Stomach (tissue), 9 donors: ENCODE data around the gene PMEPA1. TPM values are rescaled to one million over a fixed set of nuclear protein-coding genes. Genes with fewer than 3 reads are reported as not detected.
A peak's percentile ranks its signal among the peaks of the same experiment; 100 is the strongest.

Experiments used
- DNase-seq, 2 donors: peaks; one replicate each; pipeline versions ENCODE4 v3.0.0 to v3.0.0-alpha.2; 2013 to 2019
- H3K27ac ChIP-seq, 5 donors: fragments of 200-600 bp in 4 of 5; sonication (generic) in 4 of 5; one replicate each; pipeline ENCODE4 v1.5.1; 2013 to 2019; ENCODE audit warnings: mild to moderate bottlenecking in 1 of 5, moderate library complexity in 1 of 5
- H3K27me3 ChIP-seq, 3 donors: fragments of 200-600 bp; sonication (generic); one replicate each; pipeline ENCODE4 v1.5.1; 2017 to 2019; ENCODE audit warnings: mixed run types in 1 of 3
- H3K36me3 ChIP-seq, 4 donors: fragments of 200-600 bp; sonication (generic); 1 replicate in 3 of 4; 2 replicates in 1 of 4; pipeline ENCODE4 v1.5.1; 2016 to 2019
- H3K4me1 ChIP-seq, 4 donors: fragments of 200-600 bp; sonication (generic); one replicate each; pipeline ENCODE4 v1.5.1; 2016 to 2019
- H3K4me3 ChIP-seq, 4 donors: fragments of 200-600 bp; sonication (generic) in 3 of 4; one replicate each; pipeline ENCODE4 v1.5.1; 2016 to 2019; ENCODE audit warnings: mild to moderate bottlenecking in 1 of 4
- H3K9me3 ChIP-seq, 4 donors: fragments of 200-600 bp; sonication (generic); one replicate each; pipeline ENCODE4 v1.5.1; 2016 to 2019
- EP300 ChIP-seq: sonication (generic); formaldehyde crosslinking; IDR thresholded peaks from one replicate; pipeline ENCODE4 v1.6.1; 2017; ENCODE audit warnings: antibody characterized with exemption
- POLR2A ChIP-seq, 4 donors: fragments of 450-650 bp; IDR thresholded peaks; one replicate each; pipeline ENCODE4 v1.6.1; 2016; ENCODE audit warnings: antibody characterized with exemption in 4 of 4, control low read depth in 2 of 4, mild to moderate bottlenecking in 1 of 4, moderate library complexity in 1 of 4
- POLR2AphosphoS5 ChIP-seq, 3 donors: sonication (generic); formaldehyde crosslinking; IDR thresholded peaks; one replicate each; pipeline ENCODE4 v1.6.1; 2016; ENCODE audit warnings: antibody characterized with exemption in 3 of 3
- WGBS, 5 donors: extraction: QIAGEN DNeasy Blood & Tissue Kit in 3 of 5; methylation state at CpG; one replicate each; pipeline versions ENCODE4 v1.1.5 to v1.1.7; 2013 to 2018; 5-methylcytosine and 5-hydroxymethylcytosine counted together
- intact Hi-C: fragments of 100-400 bp; cut with DNase I; formaldehyde crosslinking; loops from one replicate; pipeline ENCODE4 v1.15.1; 2023; ENCODE audit warnings: low total_unique reads
- polyA plus RNA-seq, 3 donors: library from polyadenylated mRNA; stranded (reverse); fragments of 200-250 nt; gene quantifications; one replicate each; pipeline ENCODE4 v1.2.3, GENCODE V29; 2013
- total RNA-seq, 5 donors: library from RNA; depleted of rRNA; stranded (reverse); fragments of >200 nt; gene quantifications; one replicate each; pipeline versions ENCODE4 v1.1.0 to v1.2.3, GENCODE V29; 2014 to 2016
- TF ChIP-seq, protein P1 (sequence below), 7 experiments: fragments of 450-650 bp in 4 of 7; fragments of 200-600 bp in 3 of 7; sonication (generic) in 3 of 7; IDR thresholded peaks; one replicate each; pipeline ENCODE4 v1.5.1; 2016 to 2019; ENCODE audit warnings: antibody characterized with exemption in 7 of 7, control low read depth in 2 of 7, mild to moderate bottlenecking in 1 of 7
- donor health status: healthy with polysubstance abuse.
- donor health status: Bipolar disorder and iron deficiency.
- donor health status: healthy.

Gene PMEPA1
- total and polyA plus RNA-seq, 8 donors, result 5.3 to 17.2 (median 8.0) TPM; not detected in 1

DNA sequence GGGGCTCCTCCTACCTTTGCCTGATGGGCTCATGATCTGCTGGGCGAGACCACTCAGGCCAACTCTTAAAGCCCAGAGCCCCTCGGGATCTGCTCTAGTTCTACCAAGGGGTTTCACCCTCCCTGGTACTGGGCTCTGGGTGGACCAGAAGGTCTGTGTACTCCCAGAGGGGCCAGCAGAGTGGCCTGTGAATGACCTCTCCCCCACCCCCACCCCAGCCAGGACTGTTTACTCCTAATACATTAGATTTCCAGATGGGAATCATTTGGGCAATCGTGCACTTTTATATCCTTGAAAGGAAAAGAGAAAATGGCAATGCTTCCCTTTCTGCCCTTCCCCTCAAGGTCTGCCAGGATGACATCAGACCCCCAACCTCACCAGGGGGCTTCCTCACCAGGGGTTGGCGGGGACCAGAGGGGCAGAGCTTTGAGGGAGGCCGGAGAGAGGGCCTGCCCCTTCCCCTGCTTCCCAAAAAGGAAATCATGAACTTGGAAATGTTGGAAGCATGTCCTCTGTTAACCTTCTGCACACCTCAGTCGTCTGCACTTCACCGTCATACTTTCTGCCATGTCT lies 37.1 kb upstream of the PMEPA1 start:
- Histone ChIP-seq H3K4me3 (no peak overlapping the region), H3K4me1 (peaks cover 20 to 36% (median 25%) of the 10 kb centered on the region in 4 donors), H3K27ac (peak overlapping the region in 1 of 5 donors; percentile 25), H3K36me3 (no peaks in the 10 kb centered on the region), H3K9me3 (peaks cover 0 to 4% (median 3%) of the 10 kb centered on the region in 4 donors), H3K27me3 (no peaks in the 10 kb centered on the region)
- 44 to 53% (median 50%) methylated on average over 7 of the region's 7 CpGs for WGBS, 5 donors
- DNase-seq, result peak in 1 of 2 donors; percentile 23
- no peak for TF ChIP-seq POLR2A (IDR thresholded peaks at IDR 0.05)
- TF ChIP-seq POLR2AphosphoS5 (IDR thresholded peaks at IDR 0.05), result no peak
- TF ChIP-seq EP300, result no peak
- TF ChIP-seq, protein P1, sequence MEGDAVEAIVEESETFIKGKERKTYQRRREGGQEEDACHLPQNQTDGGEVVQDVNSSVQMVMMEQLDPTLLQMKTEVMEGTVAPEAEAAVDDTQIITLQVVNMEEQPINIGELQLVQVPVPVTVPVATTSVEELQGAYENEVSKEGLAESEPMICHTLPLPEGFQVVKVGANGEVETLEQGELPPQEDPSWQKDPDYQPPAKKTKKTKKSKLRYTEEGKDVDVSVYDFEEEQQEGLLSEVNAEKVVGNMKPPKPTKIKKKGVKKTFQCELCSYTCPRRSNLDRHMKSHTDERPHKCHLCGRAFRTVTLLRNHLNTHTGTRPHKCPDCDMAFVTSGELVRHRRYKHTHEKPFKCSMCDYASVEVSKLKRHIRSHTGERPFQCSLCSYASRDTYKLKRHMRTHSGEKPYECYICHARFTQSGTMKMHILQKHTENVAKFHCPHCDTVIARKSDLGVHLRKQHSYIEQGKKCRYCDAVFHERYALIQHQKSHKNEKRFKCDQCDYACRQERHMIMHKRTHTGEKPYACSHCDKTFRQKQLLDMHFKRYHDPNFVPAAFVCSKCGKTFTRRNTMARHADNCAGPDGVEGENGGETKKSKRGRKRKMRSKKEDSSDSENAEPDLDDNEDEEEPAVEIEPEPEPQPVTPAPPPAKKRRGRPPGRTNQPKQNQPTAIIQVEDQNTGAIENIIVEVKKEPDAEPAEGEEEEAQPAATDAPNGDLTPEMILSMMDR (IDR thresholded peaks at IDR 0.05), result no peak
- intact Hi-C loops, result no loop called here

DNA sequence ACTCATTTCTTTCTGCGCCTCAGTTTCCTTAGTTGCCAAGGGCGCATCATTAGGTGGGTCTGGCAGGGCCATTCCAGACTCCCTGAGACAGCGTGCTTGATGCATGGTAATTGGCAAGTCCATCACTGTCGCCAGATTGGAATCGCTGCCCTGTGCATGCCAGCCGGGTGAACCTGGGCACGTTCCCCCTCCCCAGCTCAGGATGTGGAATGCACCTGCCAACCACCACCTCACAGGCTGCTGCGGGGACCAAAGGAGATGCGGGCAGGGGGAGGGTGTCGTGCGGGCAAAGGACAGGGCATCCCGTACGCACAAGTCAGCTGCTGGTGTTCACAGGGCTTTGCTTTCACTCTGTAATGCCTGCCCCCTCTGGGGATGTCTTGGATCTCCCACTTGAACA lies 36.4 kb upstream of the PMEPA1 start:
- WGBS, 5 donors, result 92 to 96% (median 95%) methylated on average over 13 of the region's 13 CpGs
- intact Hi-C loops, result no loop called here
- Histone ChIP-seq H3K9me3 (no peaks in the 10 kb centered on the region), H3K27me3 (no peaks in the 10 kb centered on the region), H3K4me1 (peaks cover 20 to 36% (median 25%) of the 10 kb centered on the region in 4 donors), H3K4me3 (no peak overlapping the region), H3K36me3 (no peaks in the 10 kb centered on the region), H3K27ac (no peak overlapping the region)
- TF ChIP-seq POLR2AphosphoS5 (IDR thresholded peaks at IDR 0.05), result no peak
- no peak for TF ChIP-seq EP300
- TF ChIP-seq POLR2A (IDR thresholded peaks at IDR 0.05), result no peak
- TF ChIP-seq, protein P1 (IDR thresholded peaks at IDR 0.05), result no peak
- DNase-seq, result no peak

DNA sequence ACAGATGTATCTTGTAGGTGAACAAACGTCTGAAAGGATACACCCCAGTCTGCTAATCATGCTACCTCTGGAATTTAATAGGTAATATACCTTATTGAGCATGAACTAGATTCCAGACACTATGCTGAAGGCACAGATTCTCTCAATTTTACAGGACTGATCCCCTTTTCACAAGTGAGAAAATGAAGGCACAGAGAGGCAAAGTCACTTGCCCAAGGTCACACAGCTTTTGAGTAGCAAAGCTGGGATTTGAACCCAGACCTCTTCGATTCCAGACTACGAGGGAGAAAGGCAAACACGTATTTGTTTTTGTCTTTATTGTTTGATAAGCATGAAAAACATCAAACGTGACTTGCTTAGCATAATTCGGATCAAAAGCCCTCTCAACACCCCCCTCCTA lies 34.4 kb upstream of the PMEPA1 start:
- DNase-seq, result no peak
- Histone ChIP-seq H3K36me3 (no peaks in the 10 kb centered on the region), H3K4me1 (peaks cover 14 to 25% (median 16%) of the 10 kb centered on the region in 4 donors)

DNA sequence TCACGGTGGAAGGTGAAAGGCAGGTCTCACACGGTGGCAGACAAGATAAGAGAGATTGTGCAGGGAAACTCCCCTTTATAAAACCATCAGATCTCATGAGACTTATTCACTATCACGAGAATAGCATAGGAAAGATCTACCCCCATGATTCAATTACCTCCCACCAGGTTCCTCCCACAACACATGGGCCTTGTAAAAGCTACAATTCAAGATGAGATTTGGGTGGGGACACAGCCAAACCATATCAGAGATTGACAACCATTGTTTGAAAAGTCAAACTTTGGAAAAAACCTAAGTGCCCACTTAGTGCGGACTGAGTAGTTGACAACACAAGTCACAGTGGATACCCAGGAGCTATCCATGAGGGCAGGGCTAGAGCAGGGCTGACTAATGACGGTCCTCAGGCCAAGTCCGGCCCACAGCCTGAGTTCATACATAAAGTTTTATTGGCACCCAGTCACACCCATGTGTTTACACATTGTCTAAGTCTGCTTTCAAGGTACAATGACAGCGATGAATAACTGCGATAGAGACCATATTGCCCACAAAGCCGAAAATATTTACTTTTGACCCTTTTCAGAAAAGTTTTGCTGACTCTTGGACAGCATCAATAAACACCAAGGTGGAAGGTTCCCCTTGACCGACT lies 33.8 kb upstream of the PMEPA1 start:
- intact Hi-C loops, result no loop called here
- TF ChIP-seq, protein P1 (IDR thresholded peaks at IDR 0.05), result no peak
- TF ChIP-seq POLR2AphosphoS5 (IDR thresholded peaks at IDR 0.05), result no peak
- TF ChIP-seq EP300, result no peak
- no peak for TF ChIP-seq POLR2A (IDR thresholded peaks at IDR 0.05)
- H3K9me3 ChIP-seq, result no peaks in the 10 kb centered on the region
- H3K27ac ChIP-seq, result no peak overlapping the region
- WGBS, 5 donors, result 69 to 81% (median 72%) methylated on average over 10 of the region's 10 CpGs
- H3K36me3 ChIP-seq, result no peaks in the 10 kb centered on the region
- H3K4me1 ChIP-seq, result peaks cover 7 to 19% (median 11%) of the 10 kb centered on the region in 4 donors
- no peaks in the 10 kb centered on the region for H3K27me3 ChIP-seq
- H3K4me3 ChIP-seq, result no peak overlapping the region
- DNase-seq, result no peak

More for the DNA sequence above, 34.4 kb upstream of the PMEPA1 start:
- intact Hi-C loops, result no loop called here
- TF ChIP-seq, protein P1 (IDR thresholded peaks at IDR 0.05), result no peak
- no peak for TF ChIP-seq POLR2A (IDR thresholded peaks at IDR 0.05)
- no peak for TF ChIP-seq EP300
- TF ChIP-seq POLR2AphosphoS5 (IDR thresholded peaks at IDR 0.05), result no peak
- Histone ChIP-seq H3K27ac (no peak overlapping the region), H3K4me3 (no peak overlapping the region), H3K27me3 (no peaks in the 10 kb centered on the region), H3K9me3 (no peaks in the 10 kb centered on the region)
- WGBS, 5 donors, result 73 to 86% (median 78%) methylated on average over 6 of the region's 6 CpGs
